Activated naive CD8-positive, alpha-beta T cell treated with anti-CD3 and anti-CD28 coated beads for 36 hours (primary cell): ENCODE measurements around the gene RENBP. TPM values are rescaled to one million over a fixed set of nuclear protein-coding genes. Genes with fewer than 3 reads are reported as not detected.

Experiments
- DNase-seq: peaks from one replicate; pipeline ENCODE4 v3.0.0; 2021
- H3K27ac Mint-ChIP-seq: one replicate; pipeline ENCODE4 v1.8.0; 2022; ENCODE audit warnings: mild to moderate bottlenecking, moderate library complexity, mixed read lengths
- H3K27me3 Mint-ChIP-seq: one replicate; pipeline ENCODE4 v1.8.0; 2022; ENCODE audit warnings: mild to moderate bottlenecking, mixed read lengths
- H3K36me3 Mint-ChIP-seq: one replicate; pipeline ENCODE4 v1.8.0; 2021; ENCODE audit warnings: mild to moderate bottlenecking, mixed read lengths
- H3K4me1 Mint-ChIP-seq: one replicate; pipeline ENCODE4 v1.8.0; 2021; ENCODE audit warnings: mixed read lengths
- H3K4me3 Mint-ChIP-seq: one replicate; pipeline ENCODE4 v1.8.0; 2022; ENCODE audit warnings: mild to moderate bottlenecking, moderate library complexity, mixed read lengths
- H3K9me3 Mint-ChIP-seq: one replicate; pipeline ENCODE4 v1.8.0; 2022; ENCODE audit warnings: mixed read lengths
- total RNA-seq, 2 experiments: library from RNA; stranded (reverse); gene quantifications; one replicate each; pipeline ENCODE4 v1.2.3, GENCODE V29; 2021

RENBP gene
- total RNA-seq, 2 experiments from 2014 or later: 15.2 to 15.7 TPM

GRCh38 chrX:153909980-153910360 lies 34.5 kb downstream of the RENBP start:
- H3K9me3 Mint-ChIP-seq: no peaks in the 10 kb centered on the region
- peaks cover 5% of the 10 kb centered on the region for H3K36me3 Mint-ChIP-seq
- H3K27me3 Mint-ChIP-seq: no peaks in the 10 kb centered on the region
- H3K4me1 Mint-ChIP-seq: peaks cover 9% of the 10 kb centered on the region
- no peak for DNase-seq
- no peak overlapping the region for H3K27ac Mint-ChIP-seq
- H3K4me3 Mint-ChIP-seq: no peak overlapping the region

- no peaks in the 10 kb centered on the region for H3K9me3 Mint-ChIP-seq
- peaks cover 5% of the 10 kb centered on the region for H3K36me3 Mint-ChIP-seq
- no peaks in the 10 kb centered on the region for H3K27me3 Mint-ChIP-seq
- no peak for DNase-seq
- H3K27ac Mint-ChIP-seq: no peak overlapping the region
- peaks cover 12% of the 10 kb centered on the region for H3K4me1 Mint-ChIP-seq
- no peak overlapping the region for H3K4me3 Mint-ChIP-seq
Measured at GRCh38 chrX:153909024-153909979, 35.1 kb downstream of the RENBP start.

GRCh38 chrX:153908219-153908860 lies 36.1 kb downstream of the RENBP start:
- no peak overlapping the region for H3K4me3 Mint-ChIP-seq
- no peak for DNase-seq
- no peak overlapping the region for H3K27ac Mint-ChIP-seq
- H3K36me3 Mint-ChIP-seq: peaks cover 5% of the 10 kb centered on the region
- no peaks in the 10 kb centered on the region for H3K27me3 Mint-ChIP-seq
- H3K4me1 Mint-ChIP-seq: peaks cover 18% of the 10 kb centered on the region
- no peaks in the 10 kb centered on the region for H3K9me3 Mint-ChIP-seq

GRCh38 chrX:153907456-153907855 lies 37.0 kb downstream of the RENBP start:
- no peak for DNase-seq
- H3K4me3 Mint-ChIP-seq: no peak overlapping the region
- no peaks in the 10 kb centered on the region for H3K27me3 Mint-ChIP-seq
- H3K27ac Mint-ChIP-seq: no peak overlapping the region
- peaks cover 22% of the 10 kb centered on the region for H3K4me1 Mint-ChIP-seq
- no peaks in the 10 kb centered on the region for H3K9me3 Mint-ChIP-seq
- peaks cover 5% of the 10 kb centered on the region for H3K36me3 Mint-ChIP-seq

- H3K27me3 Mint-ChIP-seq: no peaks in the 10 kb centered on the region
- DNase-seq: no peak
- peak overlapping the region; percentile 51 for H3K27ac Mint-ChIP-seq
- H3K9me3 Mint-ChIP-seq: no peaks in the 10 kb centered on the region
- H3K36me3 Mint-ChIP-seq: no peaks in the 10 kb centered on the region
- peaks cover 23% of the 10 kb centered on the region for H3K4me1 Mint-ChIP-seq
- no peak overlapping the region for H3K4me3 Mint-ChIP-seq
Measured at GRCh38 chrX:153906126-153906917, 38.1 kb downstream of the RENBP start.

- Mint-ChIP-seq H3K4me1 (peaks cover 29% of the 10 kb centered on the region), H3K4me3 (no peak overlapping the region), H3K27ac (peak overlapping the region; percentile 51), H3K27me3 (no peaks in the 10 kb centered on the region), H3K36me3 (no peaks in the 10 kb centered on the region), H3K9me3 (no peaks in the 10 kb centered on the region)
- no peak for DNase-seq
Measured at GRCh38 chrX:153905481-153906095, 38.9 kb downstream of the RENBP start.

GRCh38 chrX:153903991-153904957 lies 40.2 kb downstream of the RENBP start, which contains the start of gene AVPR2:
AVPR2 (plus strand) TSS chrX:153904673; CDS start chrX:153905146, 473 bp downstream.
- DNase-seq: no peak
- Mint-ChIP-seq H3K36me3 (no peaks in the 10 kb centered on the region), H3K27me3 (no peaks in the 10 kb centered on the region), H3K4me1 (peaks cover 29% of the 10 kb centered on the region), H3K9me3 (no peaks in the 10 kb centered on the region), H3K27ac (peak within 1 kb of the TSS; percentile 70), H3K4me3 (no peak within 1 kb of the TSS)

GRCh38 chrX:153903238-153903980 lies 41.0 kb downstream of the RENBP start:
- Mint-ChIP-seq H3K9me3 (no peaks in the 10 kb centered on the region), H3K4me3 (no peak overlapping the region), H3K27me3 (no peaks in the 10 kb centered on the region), H3K36me3 (no peaks in the 10 kb centered on the region), H3K27ac (peak overlapping the region; percentile 70), H3K4me1 (peaks cover 29% of the 10 kb centered on the region)
- DNase-seq: no peak

- peaks cover 29% of the 10 kb centered on the region for H3K4me1 Mint-ChIP-seq
- no peak overlapping the region for H3K4me3 Mint-ChIP-seq
Measured at GRCh38 chrX:153902385-153902784, 42.1 kb downstream of the RENBP start.

GRCh38 chrX:153901753-153902140 lies 42.7 kb downstream of the RENBP start:
- Mint-ChIP-seq H3K9me3 (no peaks in the 10 kb centered on the region), H3K27me3 (no peaks in the 10 kb centered on the region), H3K4me3 (peak overlapping the region; percentile 22), H3K4me1 (peaks cover 29% of the 10 kb centered on the region), H3K36me3 (no peaks in the 10 kb centered on the region), H3K27ac (peak overlapping the region; percentile 44)
- no peak for DNase-seq

More at GRCh38 chrX:153902385-153902784, 42.1 kb downstream of the RENBP start:
- Mint-ChIP-seq H3K27me3 (no peaks in the 10 kb centered on the region), H3K36me3 (no peaks in the 10 kb centered on the region), H3K9me3 (no peaks in the 10 kb centered on the region), H3K27ac (no peak overlapping the region)
- DNase-seq: no peak

GRCh38 chrX:153900831-153901752 lies 43.4 kb downstream of the RENBP start:
- Mint-ChIP-seq H3K27ac (peak overlapping the region; percentile 74), H3K4me1 (peaks cover 32% of the 10 kb centered on the region), H3K36me3 (no peaks in the 10 kb centered on the region), H3K4me3 (peak overlapping the region; percentile 50), H3K27me3 (no peaks in the 10 kb centered on the region), H3K9me3 (no peaks in the 10 kb centered on the region)
- DNase-seq: peak; percentile 70

- no peak for DNase-seq
- H3K4me3 Mint-ChIP-seq: no peak overlapping the region
- no peaks in the 10 kb centered on the region for H3K27me3 Mint-ChIP-seq
- no peaks in the 10 kb centered on the region for H3K36me3 Mint-ChIP-seq
- H3K9me3 Mint-ChIP-seq: no peaks in the 10 kb centered on the region
- H3K4me1 Mint-ChIP-seq: peaks cover 22% of the 10 kb centered on the region
- no peak overlapping the region for H3K27ac Mint-ChIP-seq
Measured at GRCh38 chrX:153897899-153898298, 46.5 kb downstream of the RENBP start.
